ENCODE data around the gene PPP6R1.

DNA sequence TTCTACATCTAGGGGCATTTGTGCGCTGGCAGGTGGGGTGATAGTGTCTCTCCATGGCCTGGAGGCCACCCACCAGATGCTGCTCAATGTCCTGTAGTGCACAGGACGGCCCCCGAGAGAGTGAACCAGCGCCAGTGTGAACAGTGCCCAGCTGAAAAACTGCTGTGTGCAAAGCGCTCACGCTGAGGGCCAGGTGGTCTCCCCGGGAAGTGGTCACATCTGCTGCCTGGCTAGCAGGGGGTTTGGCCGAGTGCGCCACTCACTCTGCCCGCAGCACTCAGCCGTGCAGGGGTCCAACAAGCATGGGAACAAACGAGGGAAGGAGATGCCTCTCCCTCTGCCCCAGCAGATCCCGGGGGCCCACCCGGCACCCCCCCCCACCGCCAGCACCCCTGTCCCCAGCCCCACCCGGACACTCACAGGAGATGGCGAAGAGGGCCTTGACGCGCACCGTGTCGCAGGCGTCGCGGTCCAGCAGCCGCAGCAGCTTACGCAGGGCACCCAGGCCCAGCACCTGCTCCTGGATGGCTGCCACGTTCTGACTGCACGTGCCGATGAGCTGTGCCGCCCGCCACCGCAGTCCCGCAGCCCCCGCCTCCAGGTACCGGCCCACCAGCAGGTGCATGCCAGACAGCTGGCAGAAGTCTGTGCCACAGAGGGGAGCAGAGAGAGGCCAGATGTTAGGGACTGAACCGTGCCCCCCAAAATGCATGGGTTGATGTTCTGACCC, 15.3 kb upstream of the PPP6R1 start:
- TF ChIP-seq MAF1 (CRISPR knock-in tag; IDR thresholded peaks at IDR 0.05; ENCODE audit: borderline replicate concordance) (no peak), FOXJ3 (CRISPR knock-in tag; IDR thresholded peaks at IDR 0.05; ENCODE audit: borderline replicate concordance) (no peak), ARNT (IDR thresholded peaks at IDR 0.05) (no peak), RBAK (CRISPR knock-in tag; IDR thresholded peaks at IDR 0.05) (no peak), RAD21 (CRISPR knock-in tag; IDR thresholded peaks at IDR 0.05) (no peak), PCBP1 (IDR thresholded peaks at IDR 0.05; ENCODE audit: borderline replicate concordance, low read depth, low read length) (no peak), ZNF792 (CRISPR knock-in tag; IDR thresholded peaks at IDR 0.05) (no peak), POLR2AphosphoS5 (IDR thresholded peaks at IDR 0.05; ENCODE audit: low read depth, low read length) (no peak)
- TF ChIP-seq, protein P1, sequence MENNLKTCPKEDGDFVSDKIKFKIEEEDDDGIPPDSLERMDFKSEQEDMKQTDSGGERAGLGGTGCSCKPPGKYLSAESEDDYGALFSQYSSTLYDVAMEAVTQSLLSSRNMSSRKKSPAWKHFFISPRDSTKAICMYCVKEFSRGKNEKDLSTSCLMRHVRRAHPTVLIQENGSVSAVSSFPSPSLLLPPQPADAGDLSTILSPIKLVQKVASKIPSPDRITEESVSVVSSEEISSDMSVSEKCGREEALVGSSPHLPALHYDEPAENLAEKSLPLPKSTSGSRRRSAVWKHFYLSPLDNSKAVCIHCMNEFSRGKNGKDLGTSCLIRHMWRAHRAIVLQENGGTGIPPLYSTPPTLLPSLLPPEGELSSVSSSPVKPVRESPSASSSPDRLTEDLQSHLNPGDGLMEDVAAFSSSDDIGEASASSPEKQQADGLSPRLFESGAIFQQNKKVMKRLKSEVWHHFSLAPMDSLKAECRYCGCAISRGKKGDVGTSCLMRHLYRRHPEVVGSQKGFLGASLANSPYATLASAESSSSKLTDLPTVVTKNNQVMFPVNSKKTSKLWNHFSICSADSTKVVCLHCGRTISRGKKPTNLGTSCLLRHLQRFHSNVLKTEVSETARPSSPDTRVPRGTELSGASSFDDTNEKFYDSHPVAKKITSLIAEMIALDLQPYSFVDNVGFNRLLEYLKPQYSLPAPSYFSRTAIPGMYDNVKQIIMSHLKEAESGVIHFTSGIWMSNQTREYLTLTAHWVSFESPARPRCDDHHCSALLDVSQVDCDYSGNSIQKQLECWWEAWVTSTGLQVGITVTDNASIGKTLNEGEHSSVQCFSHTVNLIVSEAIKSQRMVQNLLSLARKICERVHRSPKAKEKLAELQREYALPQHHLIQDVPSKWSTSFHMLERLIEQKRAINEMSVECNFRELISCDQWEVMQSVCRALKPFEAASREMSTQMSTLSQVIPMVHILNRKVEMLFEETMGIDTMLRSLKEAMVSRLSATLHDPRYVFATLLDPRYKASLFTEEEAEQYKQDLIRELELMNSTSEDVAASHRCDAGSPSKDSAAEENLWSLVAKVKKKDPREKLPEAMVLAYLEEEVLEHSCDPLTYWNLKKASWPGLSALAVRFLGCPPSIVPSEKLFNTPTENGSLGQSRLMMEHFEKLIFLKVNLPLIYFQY (CRISPR knock-in tag; IDR thresholded peaks at IDR 0.05; ENCODE audit: borderline replicate concordance) = no peak
- TF ChIP-seq, protein P2, sequence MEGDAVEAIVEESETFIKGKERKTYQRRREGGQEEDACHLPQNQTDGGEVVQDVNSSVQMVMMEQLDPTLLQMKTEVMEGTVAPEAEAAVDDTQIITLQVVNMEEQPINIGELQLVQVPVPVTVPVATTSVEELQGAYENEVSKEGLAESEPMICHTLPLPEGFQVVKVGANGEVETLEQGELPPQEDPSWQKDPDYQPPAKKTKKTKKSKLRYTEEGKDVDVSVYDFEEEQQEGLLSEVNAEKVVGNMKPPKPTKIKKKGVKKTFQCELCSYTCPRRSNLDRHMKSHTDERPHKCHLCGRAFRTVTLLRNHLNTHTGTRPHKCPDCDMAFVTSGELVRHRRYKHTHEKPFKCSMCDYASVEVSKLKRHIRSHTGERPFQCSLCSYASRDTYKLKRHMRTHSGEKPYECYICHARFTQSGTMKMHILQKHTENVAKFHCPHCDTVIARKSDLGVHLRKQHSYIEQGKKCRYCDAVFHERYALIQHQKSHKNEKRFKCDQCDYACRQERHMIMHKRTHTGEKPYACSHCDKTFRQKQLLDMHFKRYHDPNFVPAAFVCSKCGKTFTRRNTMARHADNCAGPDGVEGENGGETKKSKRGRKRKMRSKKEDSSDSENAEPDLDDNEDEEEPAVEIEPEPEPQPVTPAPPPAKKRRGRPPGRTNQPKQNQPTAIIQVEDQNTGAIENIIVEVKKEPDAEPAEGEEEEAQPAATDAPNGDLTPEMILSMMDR (CRISPR knock-in tag; IDR thresholded peaks at IDR 0.05) = no peak
- TF ChIP-seq, protein P3, sequence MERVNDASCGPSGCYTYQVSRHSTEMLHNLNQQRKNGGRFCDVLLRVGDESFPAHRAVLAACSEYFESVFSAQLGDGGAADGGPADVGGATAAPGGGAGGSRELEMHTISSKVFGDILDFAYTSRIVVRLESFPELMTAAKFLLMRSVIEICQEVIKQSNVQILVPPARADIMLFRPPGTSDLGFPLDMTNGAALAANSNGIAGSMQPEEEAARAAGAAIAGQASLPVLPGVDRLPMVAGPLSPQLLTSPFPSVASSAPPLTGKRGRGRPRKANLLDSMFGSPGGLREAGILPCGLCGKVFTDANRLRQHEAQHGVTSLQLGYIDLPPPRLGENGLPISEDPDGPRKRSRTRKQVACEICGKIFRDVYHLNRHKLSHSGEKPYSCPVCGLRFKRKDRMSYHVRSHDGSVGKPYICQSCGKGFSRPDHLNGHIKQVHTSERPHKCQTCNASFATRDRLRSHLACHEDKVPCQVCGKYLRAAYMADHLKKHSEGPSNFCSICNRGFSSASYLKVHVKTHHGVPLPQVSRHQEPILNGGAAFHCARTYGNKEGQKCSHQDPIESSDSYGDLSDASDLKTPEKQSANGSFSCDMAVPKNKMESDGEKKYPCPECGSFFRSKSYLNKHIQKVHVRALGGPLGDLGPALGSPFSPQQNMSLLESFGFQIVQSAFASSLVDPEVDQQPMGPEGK (CRISPR knock-in tag; IDR thresholded peaks at IDR 0.05) = no peak
